NCI-H1417 treated with DMSO at 0.1 percent for 48 hours (cell line): Measurements from ENCODE around the gene ENPP6.
"Not testable (repeated sequence)": the region's sequence is repeated elsewhere in the genome, so short reads cannot be mapped to it uniquely, and the experiment has no call there.

Experiments used
- DNase-seq: peaks from one replicate; lab custom pipeline; 2025; lab: John Stamatoyannopoulos, UW

ENPP6 gene

GRCh38 chr4:184059099-184059498 lies 158.6 kb downstream of the ENPP6 start:
- no peak for DNase-seq

GRCh38 chr4:184058026-184058425 lies 159.6 kb downstream of the ENPP6 start:
- no peak for DNase-seq

GRCh38 chr4:184056877-184057276 lies 160.8 kb downstream of the ENPP6 start:
- no peak for DNase-seq

- no peak for DNase-seq
These were observed 164.2 kb downstream of the ENPP6 start for GRCh38 chr4:184053434-184053833.

GRCh38 chr4:184052616-184053015 lies 165.1 kb downstream of the ENPP6 start:
- no peak for DNase-seq

GRCh38 chr4:184051262-184051661 lies 166.4 kb downstream of the ENPP6 start:
- not testable (repeated sequence) for DNase-seq

GRCh38 chr4:184046148-184046547 lies 171.5 kb downstream of the ENPP6 start:
- DNase-seq = no peak

GRCh38 chr4:184041156-184041555 lies 176.5 kb downstream of the ENPP6 start:
- no peak for DNase-seq

GRCh38 chr4:184039963-184040383 lies 177.7 kb downstream of the ENPP6 start:
- no peak for DNase-seq
